Measurements from ENCODE around the gene COG3.

The COG3 gene

GRCh38 chr13:45436332-45436731, 28.4 kb upstream of the COG3 start:
- no peaks in the 10 kb centered on the region for H3K79me2 ChIP-seq (ENCODE audit: insufficient read depth, low read length)
- no peak overlapping the region for H3K27ac ChIP-seq (ENCODE audit: low read depth, low read length, poor library complexity, severe bottlenecking)
- TF ChIP-seq EZH2 (IDR thresholded peaks at IDR 0.05; ENCODE audit: borderline replicate concordance, low read length) (no peak), CTCF (IDR thresholded peaks at IDR 0.05; ENCODE audit: low read length) (no peak)
- H3K27me3 ChIP-seq (ENCODE audit: insufficient read depth, low read length) = 0 out of 2 replicates have a peak, but pooled peaks cover 6% of the 10 kb centered on the region
- H3K9ac ChIP-seq (ENCODE audit: low read length) = no peak overlapping the region
- H3K36me3 ChIP-seq (ENCODE audit: insufficient read depth, low read length) = no peaks in the 10 kb centered on the region
- H3K4me3 ChIP-seq (ENCODE audit: low read depth, low read length, poor library complexity, severe bottlenecking) = no peak overlapping the region
- no peaks in the 10 kb centered on the region for H4K20me1 ChIP-seq (ENCODE audit: insufficient read depth, low read length)
- no peaks in the 10 kb centered on the region for H3K9me3 ChIP-seq (ENCODE audit: low read length)
- no peaks in the 10 kb centered on the region for H3F3A ChIP-seq (ENCODE audit: insufficient read depth, low read length)
- no peak overlapping the region for H3K4me2 ChIP-seq (ENCODE audit: low read length)
- no peaks in the 10 kb centered on the region for H3K9me2 ChIP-seq (ENCODE audit: low read depth, low read length)
- H2AFZ ChIP-seq (ENCODE audit: low read length) = no peak overlapping the region
- no peaks in the 10 kb centered on the region for H3K4me1 ChIP-seq (ENCODE audit: insufficient read depth, low read length, severe bottlenecking)

GRCh38 chr13:45436953-45437352, 27.8 kb upstream of the COG3 start:
- Histone ChIP-seq H3K4me3 (ENCODE audit: low read depth, low read length, poor library complexity, severe bottlenecking) (no peak overlapping the region), H3K79me2 (ENCODE audit: insufficient read depth, low read length) (no peaks in the 10 kb centered on the region), H2AFZ (ENCODE audit: low read length) (no peak overlapping the region), H3K4me2 (ENCODE audit: low read length) (no peak overlapping the region), H3K4me1 (ENCODE audit: insufficient read depth, low read length, severe bottlenecking) (no peaks in the 10 kb centered on the region), H3K27me3 (ENCODE audit: insufficient read depth, low read length) (0 out of 2 replicates have a peak, but pooled peaks cover 6% of the 10 kb centered on the region), H3K9me3 (ENCODE audit: low read length) (no peaks in the 10 kb centered on the region), H3F3A (ENCODE audit: insufficient read depth, low read length) (no peaks in the 10 kb centered on the region), H4K20me1 (ENCODE audit: insufficient read depth, low read length) (no peaks in the 10 kb centered on the region), H3K27ac (ENCODE audit: low read depth, low read length, poor library complexity, severe bottlenecking) (no peak overlapping the region), H3K9ac (ENCODE audit: low read length) (no peak overlapping the region), H3K36me3 (ENCODE audit: insufficient read depth, low read length) (no peaks in the 10 kb centered on the region), H3K9me2 (ENCODE audit: low read depth, low read length) (no peaks in the 10 kb centered on the region)
- TF ChIP-seq CTCF (IDR thresholded peaks at IDR 0.05; ENCODE audit: low read length) (no peak), EZH2 (IDR thresholded peaks at IDR 0.05; ENCODE audit: borderline replicate concordance, low read length) (no peak)

GRCh38 chr13:45437947-45438346, 26.8 kb upstream of the COG3 start:
- Histone ChIP-seq H3K9me2 (ENCODE audit: low read depth, low read length) (no peaks in the 10 kb centered on the region), H3K79me2 (ENCODE audit: insufficient read depth, low read length) (no peaks in the 10 kb centered on the region), H3K27me3 (ENCODE audit: insufficient read depth, low read length) (no peaks in the 10 kb centered on the region), H3K27ac (ENCODE audit: low read depth, low read length, poor library complexity, severe bottlenecking) (no peak overlapping the region), H2AFZ (ENCODE audit: low read length) (no peak overlapping the region), H3K9ac (ENCODE audit: low read length) (no peak overlapping the region), H3F3A (ENCODE audit: insufficient read depth, low read length) (no peaks in the 10 kb centered on the region), H3K4me2 (ENCODE audit: low read length) (no peak overlapping the region), H4K20me1 (ENCODE audit: insufficient read depth, low read length) (no peaks in the 10 kb centered on the region), H3K9me3 (ENCODE audit: low read length) (no peaks in the 10 kb centered on the region), H3K4me3 (ENCODE audit: low read depth, low read length, poor library complexity, severe bottlenecking) (no peak overlapping the region), H3K4me1 (ENCODE audit: insufficient read depth, low read length, severe bottlenecking) (no peaks in the 10 kb centered on the region), H3K36me3 (ENCODE audit: insufficient read depth, low read length) (no peaks in the 10 kb centered on the region)
- TF ChIP-seq EZH2 (IDR thresholded peaks at IDR 0.05; ENCODE audit: borderline replicate concordance, low read length) = no peak
- no peak for TF ChIP-seq CTCF (IDR thresholded peaks at IDR 0.05; ENCODE audit: low read length)

Measured in OCI-LY1 (cell line).